ENCODE measurements around the gene DPF1. TPM values are rescaled to one million over a fixed set of nuclear protein-coding genes. Genes with fewer than 3 reads are reported as not detected.
"Not testable (repeated sequence)": the region's sequence is repeated elsewhere in the genome, so short reads cannot be mapped to it uniquely, and the experiment has no call there.

Gene DPF1
- total RNA-seq, 2 donors from 2014 or later: 3.3 to 4.5 TPM

DNA sequence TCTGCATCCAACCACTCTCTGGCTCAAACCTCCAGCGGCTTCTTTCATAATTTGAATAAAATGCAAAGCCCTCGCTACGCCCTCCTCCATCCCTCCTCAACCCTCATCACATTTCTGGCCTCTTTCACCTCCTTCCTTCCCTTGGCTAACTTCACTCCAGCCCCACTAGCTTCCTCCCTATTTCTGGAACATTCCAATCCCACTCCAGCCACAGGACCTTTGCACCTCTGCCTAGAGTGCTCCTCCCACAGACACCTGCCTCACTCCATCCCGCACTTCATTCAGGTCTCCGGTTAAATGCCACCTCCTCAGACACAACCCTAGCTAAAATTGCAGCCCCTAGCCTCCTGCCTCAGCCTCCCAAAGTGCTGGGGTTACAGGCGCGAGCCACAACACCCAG lies 7.9 kb upstream of the DPF1 start:
- no peak overlapping the region for H3K27ac Mint-ChIP-seq
- Histone ChIP-seq H3K9ac (ENCODE audit: extremely low read depth, low read length, poor library complexity, severe bottlenecking) (no peak overlapping the region), H3K36me3 (ENCODE audit: control insufficient read depth, insufficient read depth, low read length) (no peaks in the 10 kb centered on the region), H3K9me3 (ENCODE audit: control insufficient read depth, low read length) (no peaks in the 10 kb centered on the region), H3K4me3 (ENCODE audit: low read length) (no peak overlapping the region), H3K27ac (ENCODE audit: low read depth, low read length) (no peak overlapping the region), H3K27me3 (ENCODE audit: control insufficient read depth, insufficient read depth, low read length, poor library complexity, severe bottlenecking) (peaks cover 34% of the 10 kb centered on the region), H3K4me1 (ENCODE audit: control insufficient read depth, insufficient read depth, low read length) (no peaks in the 10 kb centered on the region)
- H3K4me3 Mint-ChIP-seq: no peak overlapping the region
- no peaks in the 10 kb centered on the region for H3K9me3 Mint-ChIP-seq
- no peaks in the 10 kb centered on the region for H3K4me1 Mint-ChIP-seq
- no peak for DNase-seq
- H3K27me3 Mint-ChIP-seq (ENCODE audit: insufficient read depth): peaks cover 59% of the 10 kb centered on the region
- 80 to 91% methylated on average over 3 to 7 of the region's 7 CpGs for WGBS, 2 experiments (ENCODE audit: insufficient coverage in 1 of 2, insufficient read length in 1 of 2)
- no peak for TF ChIP-seq CTCF (conservative IDR thresholded peaks at IDR 0.05)
- H3K36me3 Mint-ChIP-seq (ENCODE audit: low read depth): no peaks in the 10 kb centered on the region

- peaks cover 60% of the 10 kb centered on the region for H3K27me3 Mint-ChIP-seq (ENCODE audit: insufficient read depth)
- WGBS, 2 experiments (ENCODE audit: insufficient coverage in 1 of 2, insufficient read length in 1 of 2): 92 to 100% methylated on average over 1 of the region's 3 CpGs
- H3K9me3 Mint-ChIP-seq; H3K4me1 Mint-ChIP-seq; DNase-seq; H3K4me1 ChIP-seq (ENCODE audit: control insufficient read depth, insufficient read depth, low read length); H3K9me3 ChIP-seq (ENCODE audit: control insufficient read depth, low read length); H3K27ac ChIP-seq (ENCODE audit: low read depth, low read length); H3K9ac ChIP-seq (ENCODE audit: extremely low read depth, low read length, poor library complexity, severe bottlenecking); H3K4me3 Mint-ChIP-seq; H3K36me3 ChIP-seq (ENCODE audit: control insufficient read depth, insufficient read depth, low read length); H3K27ac Mint-ChIP-seq; H3K4me3 ChIP-seq (ENCODE audit: low read length); H3K36me3 Mint-ChIP-seq (ENCODE audit: low read depth): not testable (repeated sequence)
- peaks cover 34% of the 10 kb centered on the region for H3K27me3 ChIP-seq (ENCODE audit: control insufficient read depth, insufficient read depth, low read length, poor library complexity, severe bottlenecking)
These were observed 6.6 kb upstream of the DPF1 start for GRCh38 chr19:38230506-38231133.

DNA sequence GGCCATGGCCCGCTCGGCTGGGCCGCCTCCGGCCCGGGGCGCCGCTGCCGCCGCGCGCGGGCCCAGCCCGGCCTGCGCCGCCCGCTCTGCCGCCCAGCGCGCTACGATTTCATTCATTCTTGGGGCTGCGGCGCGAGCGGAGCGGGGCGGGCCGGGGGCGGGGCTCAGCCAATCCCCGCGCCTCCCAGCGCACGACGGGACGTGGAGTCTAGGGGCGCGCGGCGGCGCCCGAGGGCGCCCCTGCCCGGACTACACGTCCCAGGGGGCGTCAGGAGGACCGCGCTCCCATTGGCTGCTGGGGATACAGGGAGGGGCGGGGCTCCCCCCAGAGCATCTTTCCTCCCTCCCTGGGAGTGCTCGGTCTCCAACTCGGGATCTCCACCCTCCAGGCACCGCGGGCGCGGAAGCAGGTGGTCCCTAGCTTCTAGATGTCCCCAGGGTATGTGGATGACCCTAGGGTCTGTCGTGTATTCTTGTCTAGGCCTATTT lies 5.6 kb upstream of the DPF1 start:
- Histone ChIP-seq H3K9ac (ENCODE audit: extremely low read depth, low read length, poor library complexity, severe bottlenecking) (no peak overlapping the region), H3K4me1 (ENCODE audit: control insufficient read depth, insufficient read depth, low read length) (no peaks in the 10 kb centered on the region), H3K4me3 (ENCODE audit: low read length) (no peak overlapping the region), H3K36me3 (ENCODE audit: control insufficient read depth, insufficient read depth, low read length) (no peaks in the 10 kb centered on the region), H3K9me3 (ENCODE audit: control insufficient read depth, low read length) (no peaks in the 10 kb centered on the region), H3K27ac (ENCODE audit: low read depth, low read length) (no peak overlapping the region), H3K27me3 (ENCODE audit: control insufficient read depth, insufficient read depth, low read length, poor library complexity, severe bottlenecking) (peaks cover 34% of the 10 kb centered on the region)
- no peak for TF ChIP-seq CTCF (conservative IDR thresholded peaks at IDR 0.05)
- no peaks in the 10 kb centered on the region for H3K9me3 Mint-ChIP-seq
- H3K4me1 Mint-ChIP-seq: peaks cover 1% of the 10 kb centered on the region
- peaks cover 63% of the 10 kb centered on the region for H3K27me3 Mint-ChIP-seq (ENCODE audit: insufficient read depth)
- H3K36me3 Mint-ChIP-seq (ENCODE audit: low read depth): no peaks in the 10 kb centered on the region
- 0% methylated on average over 4 to 54 of the region's 54 CpGs for WGBS, 2 experiments (ENCODE audit: insufficient coverage in 1 of 2, insufficient read length in 1 of 2)
- no peak overlapping the region for H3K4me3 Mint-ChIP-seq
- H3K27ac Mint-ChIP-seq: no peak overlapping the region
- DNase-seq: peak; percentile 87

Measured in endodermal cell (in vitro differentiated cells).